A549 (cell line): ENCODE measurements around the gene MRPS33. TPM values are rescaled to one million over a fixed set of nuclear protein-coding genes. Genes with fewer than 3 reads are reported as not detected.

Source experiments
- ATAC-seq, 2 experiments: fragments of 200-7000 bp in 1 of 2; fragments of >200 bp in 1 of 2; cut with Nextera tagmentation in 1 of 2; cut with Tn5 transposase in 1 of 2; 3 replicates each; pipeline versions ENCODE4 v1.8.0 to v1.9.1; 2018 to 2020; ENCODE audit warnings: mild to moderate bottlenecking in 1 of 2, moderate library complexity in 1 of 2
- CTCF ChIA-PET: fragments of 300-600 bp; sonication (Branson Sonifier 250); formaldehyde crosslinking; extraction: SDS; loops from one replicate; lab custom pipeline; 2021; ENCODE audit warnings: antibody characterized with exemption, inconsistent platforms; lab: Yijun Ruan, JAX
- POLR2A ChIA-PET: fragments of 350-600 bp; formaldehyde crosslinking; extraction: SDS; loops from one replicate; lab custom pipeline; 2021; ENCODE audit warnings: antibody characterized with exemption, inconsistent platforms; lab: Yijun Ruan, JAX
- DNase-seq, 2 experiments: peaks; one replicate each; pipeline versions ENCODE4 v3.0.0 to v3.0.0-alpha.2; 2011 to 2016; ENCODE audit warnings: low read depth in 1 of 2, low spot score in 1 of 2
- FAIRE-seq: peaks from 2 replicates; lab custom pipeline; 2011; peaks lifted over from hg19 to GRCh38; lab: Jason Lieb, UNC
- H3K27ac ChIP-seq, 2 experiments: fragments of >200 bp; sonication (Bioruptor Twin); formaldehyde crosslinking; 3 replicates each; pipeline ENCODE4 v1.5.1; 2016 to 2017
- H3K4me1 ChIP-seq: fragments of >200 bp; sonication (Bioruptor Twin); formaldehyde crosslinking; 3 replicates; pipeline ENCODE4 v1.6.1; 2016
- H3K4me2 ChIP-seq: fragments of >200 bp; sonication (Bioruptor Twin); formaldehyde crosslinking; 3 replicates; pipeline ENCODE4 v1.6.1; 2016
- H3K4me3 ChIP-seq: fragments of >200 bp; sonication (Bioruptor Twin); formaldehyde crosslinking; 3 replicates; pipeline ENCODE4 v1.5.1; 2016
- H3K9me3 ChIP-seq: fragments of >200 bp; sonication (Bioruptor Twin); formaldehyde crosslinking; 3 replicates; pipeline ENCODE4 v1.6.1; 2016
- BHLHE40 ChIP-seq: IDR thresholded peaks from 2 replicates; pipeline ENCODE4 v1.6.1; 2012; ENCODE audit warnings: low read depth, low read length, inconsistent platforms
- CBX2 ChIP-seq: fragments of 200-600 bp; sonication (generic); IDR thresholded peaks from 2 replicates; pipeline ENCODE4 v1.6.1; 2016; ENCODE audit warnings: low read depth, mild to moderate bottlenecking, borderline replicate concordance
- CBX8 ChIP-seq: fragments of 200-600 bp; sonication (generic); IDR thresholded peaks from 2 replicates; pipeline ENCODE4 v1.6.1; 2016
- CHD2 ChIP-seq: fragments of 150-350 bp; IDR thresholded peaks from 2 replicates; pipeline ENCODE4 v1.6.1; 2014; ENCODE audit warnings: low read length; ENCODE audit not compliant: partially characterized antibody
- CHD4 ChIP-seq: fragments of 200-600 bp; sonication (generic); IDR thresholded peaks from 2 replicates; pipeline ENCODE4 v1.6.1; 2016; ENCODE audit warnings: antibody characterized with exemption, mild to moderate bottlenecking, borderline replicate concordance
- EHMT2 ChIP-seq: fragments of 200-600 bp; sonication (generic); IDR thresholded peaks from 2 replicates; pipeline ENCODE4 v1.6.1; 2016; ENCODE audit warnings: antibody characterized with exemption, low read depth, mild to moderate bottlenecking, moderate library complexity
- FOSB ChIP-seq: fragments of 250-450 bp; sonication (Bioruptor Pico); IDR thresholded peaks from 2 replicates; pipeline ENCODE4 v1.5.0; 2020; ENCODE audit warnings: mild to moderate bottlenecking, moderate library complexity
- GATA3 ChIP-seq: IDR thresholded peaks from 2 replicates; pipeline ENCODE4 v1.6.1; 2012; ENCODE audit warnings: borderline replicate concordance
- HDAC2 ChIP-seq: fragments of 200-600 bp; sonication (generic); IDR thresholded peaks from 2 replicates; pipeline ENCODE4 v1.6.1; 2016
- HOXA7 ChIP-seq: fragments of 250-450 bp; sonication (Bioruptor Pico); IDR thresholded peaks from 2 replicates; pipeline ENCODE4 v1.5.0; 2020; ENCODE audit warnings: mild to moderate bottlenecking, moderate library complexity
- HOXB5 ChIP-seq: fragments of 250-450 bp; sonication (Bioruptor Pico); IDR thresholded peaks from 2 replicates; pipeline ENCODE4 v1.5.0; 2020; ENCODE audit warnings: mild to moderate bottlenecking, moderate library complexity
- JUN ChIP-seq, 2 experiments: fragments of >200 bp; sonication (Bioruptor Twin); formaldehyde crosslinking; IDR thresholded peaks; 2 replicates in 1 of 2; 3 replicates in 1 of 2; pipeline ENCODE4 v1.6.1; 2016 to 2017
- KDM1A ChIP-seq: fragments of 200-600 bp; sonication (generic); IDR thresholded peaks from 2 replicates; pipeline ENCODE4 v1.6.1; 2016; ENCODE audit warnings: low read depth, mild to moderate bottlenecking
- KDM5A ChIP-seq: fragments of 200-600 bp; sonication (generic); IDR thresholded peaks from 2 replicates; pipeline ENCODE4 v1.6.1; 2016; ENCODE audit warnings: antibody characterized with exemption, mild to moderate bottlenecking
- MYC ChIP-seq: IDR thresholded peaks from 2 replicates; pipeline ENCODE4 v1.6.1; 2012; ENCODE audit warnings: mild to moderate bottlenecking, inconsistent platforms, low read length, improper control_type of control experiment, borderline replicate concordance
- NR3C1 ChIP-seq: fragments of >200 bp; sonication (Bioruptor Twin); formaldehyde crosslinking; IDR thresholded peaks from 3 replicates; pipeline ENCODE4 v1.6.1; 2017
- PHF8 ChIP-seq: fragments of 200-600 bp; sonication (generic); IDR thresholded peaks from 2 replicates; pipeline ENCODE4 v1.6.1; 2016; ENCODE audit warnings: low read depth, mild to moderate bottlenecking, antibody characterized with exemption, moderate library complexity, borderline replicate concordance
- POLR2AphosphoS2 ChIP-seq: conservative IDR thresholded peaks from 2 replicates; pipeline ENCODE4 v1.6.1; 2012; ENCODE audit warnings: low read length, improper control_type of control experiment, inconsistent platforms
- RCOR1 ChIP-seq: fragments of 150-350 bp; IDR thresholded peaks from 2 replicates; pipeline ENCODE4 v1.6.1; 2014; ENCODE audit warnings: antibody characterized with exemption, low read length, low read depth
- RFX5 ChIP-seq: fragments of 450-650 bp; IDR thresholded peaks from 2 replicates; pipeline ENCODE4 v1.7.1; 2014; ENCODE audit warnings: antibody characterized with exemption, mild to moderate bottlenecking, moderate library complexity
- TP53 ChIP-seq: fragments of 250-450 bp; sonication (Bioruptor Pico); IDR thresholded peaks from 2 replicates; pipeline ENCODE4 v1.5.0; 2021; ENCODE audit warnings: mild to moderate bottlenecking, moderate library complexity
- ZFP36 ChIP-seq: fragments of 450-650 bp; IDR thresholded peaks from 2 replicates; pipeline ENCODE4 v1.6.1; 2014; ENCODE audit warnings: borderline replicate concordance; ENCODE audit not compliant: partially characterized antibody
- ZSCAN20 ChIP-seq: fragments of 250-450 bp; sonication (Bioruptor Pico); IDR thresholded peaks from 2 replicates; pipeline ENCODE4 v1.8.0; 2022; ENCODE audit warnings: mild to moderate bottlenecking, moderate library complexity
- WGBS: methylation state at CpG from one replicate; pipeline ENCODE4 v1.1.6; 2017; ENCODE audit errors: missing lambda C conversion rate; 5-methylcytosine and 5-hydroxymethylcytosine counted together
- polyA plus RNA-seq, 4 experiments: library from polyadenylated mRNA; depleted of rRNA in 3 of 4; stranded (reverse); fragments of >200 nt; fragmentation: RNase III in 1 of 4; extraction: RNeasy Plus Mini Kit Qiagen cat#74134 plus additional on column Dnase treatment in 1 of 4; gene quantifications; 2 replicates in 3 of 4; 3 replicates in 1 of 4; pipeline ENCODE4 v1.2.3, GENCODE V29; 2011 to 2017
- TF ChIP-seq, protein P1 (sequence below): fragments of 450-650 bp; IDR thresholded peaks from 2 replicates; pipeline ENCODE4 v1.6.1; 2014; ENCODE audit warnings: antibody characterized with exemption
- TF ChIP-seq, protein P2 (sequence below): IDR thresholded peaks from 2 replicates; pipeline ENCODE4 v1.6.1; 2012
- TF ChIP-seq, protein P3 (sequence below): fragments of 150-350 bp; IDR thresholded peaks from 2 replicates; pipeline ENCODE4 v1.6.1; 2014; ENCODE audit warnings: low read depth, mild to moderate bottlenecking, low read length

MRPS33 gene
- polyA plus RNA-seq, 2 of the 4 experiments (the other 2 are of a cell fraction) = 120 to 186 TPM

DNA sequence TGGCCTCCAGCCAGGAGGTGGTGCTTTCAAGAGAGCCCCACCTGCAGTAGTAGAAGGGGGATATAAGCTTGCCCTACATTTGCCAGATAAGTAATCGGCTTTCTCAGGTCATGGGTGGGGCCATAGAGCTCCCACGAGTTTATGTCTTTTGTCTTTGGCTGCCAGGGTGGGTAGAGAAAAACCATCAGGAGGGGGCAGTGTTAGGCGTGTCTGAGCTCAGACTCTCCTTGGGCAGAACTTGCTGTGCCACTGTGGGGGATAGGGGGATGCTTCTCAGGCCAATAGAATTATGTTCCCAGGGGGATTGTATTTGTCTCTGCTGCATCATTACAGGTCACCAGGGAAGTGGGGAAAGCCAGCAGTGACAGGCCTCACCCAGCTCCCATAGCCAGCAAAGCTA, 12.3 kb upstream of the MRPS33 start:
- no peak for DNase-seq
- Histone ChIP-seq H3K4me2 (no peak overlapping the region), H3K27ac (no peak overlapping the region), H3K9me3 (peaks cover 28% of the 10 kb centered on the region), H3K4me3 (no peak overlapping the region), H3K4me1 (no peaks in the 10 kb centered on the region)
- no peak for ATAC-seq
- ChIA-PET CTCF (interaction anchor here (1.1 kb wide), 1 partner anchor 12 kb away, joined by 6 read pairs; the partner anchor contains the start of gene MRPS33), POLR2A (interaction anchor here (1.7 kb wide), 1 partner anchor 12 kb away, joined by 4 read pairs; the partner anchor contains the start of gene MRPS33)
- no peak for FAIRE-seq
- TF ChIP-seq GATA3 (no peak), KDM5A (no peak), CHD2 (no peak), JUN (IDR thresholded peaks at IDR 0.05) (no peak), NR3C1 (no peak), HOXA7 (no peak), FOSB (CRISPR knock-in tag) (no peak), ZSCAN20 (CRISPR knock-in tag) (no peak), POLR2AphosphoS2 (no peak), HDAC2 (no peak), CHD4 (no peak), BHLHE40 (no peak), ZFP36 (no peak), RCOR1 (no peak), CBX8 (no peak), KDM1A (no peak)
- TF ChIP-seq, protein P1, sequence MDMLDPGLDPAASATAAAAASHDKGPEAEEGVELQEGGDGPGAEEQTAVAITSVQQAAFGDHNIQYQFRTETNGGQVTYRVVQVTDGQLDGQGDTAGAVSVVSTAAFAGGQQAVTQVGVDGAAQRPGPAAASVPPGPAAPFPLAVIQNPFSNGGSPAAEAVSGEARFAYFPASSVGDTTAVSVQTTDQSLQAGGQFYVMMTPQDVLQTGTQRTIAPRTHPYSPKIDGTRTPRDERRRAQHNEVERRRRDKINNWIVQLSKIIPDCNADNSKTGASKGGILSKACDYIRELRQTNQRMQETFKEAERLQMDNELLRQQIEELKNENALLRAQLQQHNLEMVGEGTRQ = no peak
- TF ChIP-seq, protein P2, sequence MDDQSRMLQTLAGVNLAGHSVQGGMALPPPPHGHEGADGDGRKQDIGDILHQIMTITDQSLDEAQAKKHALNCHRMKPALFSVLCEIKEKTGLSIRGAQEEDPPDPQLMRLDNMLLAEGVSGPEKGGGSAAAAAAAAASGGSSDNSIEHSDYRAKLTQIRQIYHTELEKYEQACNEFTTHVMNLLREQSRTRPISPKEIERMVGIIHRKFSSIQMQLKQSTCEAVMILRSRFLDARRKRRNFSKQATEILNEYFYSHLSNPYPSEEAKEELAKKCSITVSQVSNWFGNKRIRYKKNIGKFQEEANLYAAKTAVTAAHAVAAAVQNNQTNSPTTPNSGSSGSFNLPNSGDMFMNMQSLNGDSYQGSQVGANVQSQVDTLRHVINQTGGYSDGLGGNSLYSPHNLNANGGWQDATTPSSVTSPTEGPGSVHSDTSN = no peak
- 14% methylated on average over 3 of the region's 3 CpGs for WGBS

DNA sequence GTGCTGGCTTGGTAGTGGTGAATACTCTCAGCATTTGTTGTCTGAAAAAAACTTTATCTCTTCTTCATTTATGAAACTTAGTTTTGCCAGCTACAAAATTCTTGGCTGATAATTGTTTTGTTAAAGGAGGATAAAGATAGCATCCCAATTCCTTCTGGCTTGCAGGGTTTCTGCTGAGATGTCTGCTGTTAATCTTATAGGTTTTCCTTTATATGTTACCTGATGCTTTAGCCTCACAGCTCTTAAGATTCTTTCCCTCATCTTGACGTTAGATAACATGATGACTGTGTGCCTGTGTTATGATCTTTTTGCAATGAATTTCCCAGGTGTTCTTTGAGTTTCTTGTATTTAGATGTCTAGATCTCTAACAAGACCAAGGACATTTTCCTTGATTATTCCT, 9.9 kb upstream of the MRPS33 start:
- no peak overlapping the region for H3K27ac ChIP-seq
- ChIA-PET CTCF (interaction anchor here (1.3 kb wide), 1 partner anchor 507 kb away, joined by 4 read pairs; no protein-coding TSS in a partner anchor), POLR2A (no interaction called here)
- no peak for ATAC-seq
- no peak for DNase-seq
- H3K4me1 ChIP-seq = no peaks in the 10 kb centered on the region
- WGBS = 18% methylated on average over 1 of the region's 1 CpG
- TF ChIP-seq, protein P1 = no peak
- TF ChIP-seq, protein P3, sequence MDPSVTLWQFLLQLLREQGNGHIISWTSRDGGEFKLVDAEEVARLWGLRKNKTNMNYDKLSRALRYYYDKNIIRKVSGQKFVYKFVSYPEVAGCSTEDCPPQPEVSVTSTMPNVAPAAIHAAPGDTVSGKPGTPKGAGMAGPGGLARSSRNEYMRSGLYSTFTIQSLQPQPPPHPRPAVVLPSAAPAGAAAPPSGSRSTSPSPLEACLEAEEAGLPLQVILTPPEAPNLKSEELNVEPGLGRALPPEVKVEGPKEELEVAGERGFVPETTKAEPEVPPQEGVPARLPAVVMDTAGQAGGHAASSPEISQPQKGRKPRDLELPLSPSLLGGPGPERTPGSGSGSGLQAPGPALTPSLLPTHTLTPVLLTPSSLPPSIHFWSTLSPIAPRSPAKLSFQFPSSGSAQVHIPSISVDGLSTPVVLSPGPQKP = no peak
- TF ChIP-seq TP53 (CRISPR knock-in tag) (no peak), PHF8 (no peak), CBX2 (no peak), RFX5 (no peak)
- H3K4me3 ChIP-seq = no peak overlapping the region
- H3K4me2 ChIP-seq = no peak overlapping the region
- H3K9me3 ChIP-seq = peaks cover 28% of the 10 kb centered on the region
- FAIRE-seq = peak; percentile 32

DNA sequence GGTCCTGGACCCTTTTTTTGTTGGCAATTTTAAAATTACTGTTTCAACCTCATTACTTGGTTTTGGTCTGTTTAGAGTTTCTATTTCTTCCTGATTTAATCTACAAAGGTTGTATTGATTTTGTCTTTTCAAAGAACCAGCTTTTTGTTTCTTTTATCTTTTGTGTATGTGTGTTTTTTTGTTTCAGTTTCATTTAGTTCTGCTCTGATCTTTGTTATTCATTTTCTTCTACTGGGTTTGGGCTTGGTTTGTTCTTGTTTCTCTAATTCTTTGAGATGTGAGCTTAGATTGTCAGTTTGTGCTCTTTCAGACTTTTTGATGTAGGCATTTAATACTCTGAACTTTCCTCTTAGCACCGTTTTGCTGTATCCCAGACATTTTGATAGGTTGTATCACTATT, 8.5 kb upstream of the MRPS33 start:
- H3K27ac ChIP-seq = no peak overlapping the region
- no peak for DNase-seq
- TF ChIP-seq POLR2AphosphoS2 = no peak
- no peak for TF ChIP-seq TP53 (CRISPR knock-in tag)
- no peak for TF ChIP-seq JUN (IDR thresholded peaks at IDR 0.05)
- TF ChIP-seq MYC = no peak
- no peak for TF ChIP-seq HOXB5 (CRISPR knock-in tag)
- TF ChIP-seq EHMT2 = no peak
- POLR2A ChIA-PET = no interaction called here
- FAIRE-seq = no peak
- H3K4me2 ChIP-seq = no peak overlapping the region
- H3K4me1 ChIP-seq = no peaks in the 10 kb centered on the region
- ATAC-seq = no peak
- no peak overlapping the region for H3K4me3 ChIP-seq
- WGBS = 7% methylated on average over 1 of the region's 1 CpG
- CTCF ChIA-PET = no interaction called here
- peaks cover 15% of the 10 kb centered on the region for H3K9me3 ChIP-seq
